H1 (cell line): ENCODE measurements around the gene ETS1. TPM values are rescaled to one million over a fixed set of nuclear protein-coding genes. Genes with fewer than 3 reads are reported as not detected.
A peak's percentile ranks its signal among the peaks of the same experiment; 100 is the strongest.

ENCODE experiments used
- CTCF ChIA-PET: fragments of 300-600 bp; sonication (Branson Sonifier 250); formaldehyde crosslinking; loops from one replicate; lab custom pipeline; 2021; ENCODE audit not compliant: partially characterized antibody; lab: Charles Lee
- POLR2A ChIA-PET: fragments of 300-600 bp; sonication (Branson Sonifier 250); formaldehyde crosslinking; loops from one replicate; lab custom pipeline; 2021; ENCODE audit warnings: inconsistent platforms; ENCODE audit not compliant: partially characterized antibody; lab: Charles Lee
- DNase-seq, 2 experiments: peaks; one replicate each; pipeline versions ENCODE4 v3.0.0 to v3.0.0-alpha.2; 2010 to 2022; ENCODE audit warnings: low spot score in 2 of 2, low read depth in 1 of 2, mixed read lengths in 1 of 2
- FAIRE-seq: peaks from 2 replicates; lab custom pipeline; 2011; peaks lifted over from hg19 to GRCh38; lab: Jason Lieb, UNC
- H2AFZ ChIP-seq: 2 replicates; pipeline ENCODE4 v1.8.1; 2012; ENCODE audit warnings: low read length, inconsistent platforms
- H2AK5ac ChIP-seq: 2 replicates; pipeline ENCODE4 v1.6.1; 2013; ENCODE audit warnings: low read depth, low read length
- H2BK120ac ChIP-seq: replicated peaks from 2 replicates; pipeline ENCODE3; 2013; ENCODE audit warnings: low read depth, low read length, inconsistent platforms
- H2BK12ac ChIP-seq: 2 replicates; pipeline ENCODE4 v1.6.1; 2013; ENCODE audit warnings: low read depth, low read length
- H2BK15ac ChIP-seq: 2 replicates; pipeline ENCODE4 v1.6.1; 2013; ENCODE audit warnings: low read length
- H2BK20ac ChIP-seq: 2 replicates; pipeline ENCODE4 v1.6.1; 2013; ENCODE audit warnings: low read length
- H2BK5ac ChIP-seq: 2 replicates; pipeline ENCODE4 v1.6.1; 2013; ENCODE audit warnings: low read depth, low read length
- H3K14ac ChIP-seq: 2 replicates; pipeline ENCODE4 v1.6.1; 2013; ENCODE audit warnings: inconsistent platforms; ENCODE audit not compliant: insufficient read length
- H3K18ac ChIP-seq: 2 replicates; pipeline ENCODE4 v1.6.1; 2013; ENCODE audit warnings: low read length; ENCODE audit errors: extremely low read depth
- H3K23ac ChIP-seq: 2 replicates; pipeline ENCODE4 v1.6.1; 2013; ENCODE audit warnings: inconsistent platforms; ENCODE audit not compliant: insufficient read length
- H3K23me2 ChIP-seq: 2 replicates; pipeline ENCODE4 v1.6.1; 2013; ENCODE audit warnings: low read depth, low read length
- H3K27ac ChIP-seq: 2 replicates; pipeline ENCODE4 v1.6.1; 2011; ENCODE audit warnings: low read depth, low read length, inconsistent platforms
- H3K27me3 ChIP-seq, 4 experiments: replicated peaks in 1 of 4; 1 replicate in 1 of 4; 2 replicates in 3 of 4; pipeline versions ENCODE4 v1.6.1 to v1.8.1; 2011 to 2013; ENCODE audit warnings: low read length in 3 of 4, mild to moderate bottlenecking in 3 of 4, inconsistent platforms in 2 of 4, mixed read lengths in 2 of 4, moderate library complexity in 1 of 4; ENCODE audit not compliant: control insufficient read depth in 3 of 4, insufficient read depth in 3 of 4; ENCODE audit errors: extremely low read depth in 1 of 4
- H3K36me3 ChIP-seq, 4 experiments: 2 replicates each; pipeline versions ENCODE4 v1.6.1 to v1.8.1; 2011 to 2013; ENCODE audit warnings: mild to moderate bottlenecking in 4 of 4, low read length in 3 of 4, moderate library complexity in 2 of 4, control low read depth in 1 of 4, inconsistent platforms in 1 of 4; ENCODE audit not compliant: insufficient read depth in 4 of 4, control insufficient read depth in 2 of 4
- H3K4ac ChIP-seq: replicated peaks from 2 replicates; pipeline ENCODE3; 2013; ENCODE audit warnings: low read length, low read depth, mixed read lengths, inconsistent platforms; ENCODE audit not compliant: insufficient read length
- H3K4me1 ChIP-seq, 4 experiments: replicated peaks in 1 of 4; 1 replicate in 1 of 4; 2 replicates in 3 of 4; pipeline versions ENCODE4 v1.6.1 to v1.8.1; 2011 to 2013; ENCODE audit warnings: low read length in 3 of 4, inconsistent platforms in 2 of 4, mixed read lengths in 1 of 4; ENCODE audit not compliant: insufficient read depth in 4 of 4, control insufficient read depth in 3 of 4
- H3K4me2 ChIP-seq, 2 experiments: 2 replicates each; pipeline versions ENCODE4 v1.6.1 to v1.8.1; 2011 to 2013; ENCODE audit warnings: low read depth in 2 of 2, low read length in 2 of 2, control low read depth in 1 of 2, inconsistent platforms in 1 of 2, mild to moderate bottlenecking in 1 of 2; ENCODE audit not compliant: insufficient read depth in 1 of 2
- H3K4me3 ChIP-seq, 4 experiments: fragments of 200-600, 300-600 bp in 1 of 4; sonication (generic), shearing (Covaris generic), sonication (Bioruptor Twin) in 1 of 4; 2 replicates each; pipeline versions ENCODE4 v1.5.1 to v1.8.1; 2011 to 2016; ENCODE audit warnings: low read length in 4 of 4, low read depth in 3 of 4, control low read depth in 2 of 4, inconsistent platforms in 2 of 4, mild to moderate bottlenecking in 2 of 4, mixed read lengths in 1 of 4, moderate library complexity in 1 of 4; ENCODE audit not compliant: insufficient read depth in 2 of 4; ENCODE audit errors: extremely low read depth in 1 of 4
- H3K56ac ChIP-seq: replicated peaks from 2 replicates; pipeline ENCODE3; 2013; ENCODE audit warnings: low read depth, mild to moderate bottlenecking, mixed read lengths, low read length, inconsistent platforms; ENCODE audit not compliant: insufficient read length
- H3K79me1 ChIP-seq: 2 replicates; pipeline ENCODE4 v1.6.1; 2013; ENCODE audit warnings: low read depth, low read length, control low read depth
- H3K79me2 ChIP-seq, 2 experiments: 2 replicates each; pipeline versions ENCODE4 v1.6.1 to v1.8.1; 2012 to 2013; ENCODE audit warnings: low read length in 2 of 2, mild to moderate bottlenecking in 2 of 2, inconsistent platforms in 1 of 2; ENCODE audit not compliant: insufficient read depth in 2 of 2, control insufficient read depth in 1 of 2
- H3K9ac ChIP-seq, 4 experiments: replicated peaks in 1 of 4; 1 replicate in 1 of 4; 2 replicates in 3 of 4; pipeline versions ENCODE4 v1.6.1 to v1.8.1; 2011 to 2013; ENCODE audit warnings: low read depth in 3 of 4, low read length in 3 of 4, control low read depth in 2 of 4, mild to moderate bottlenecking in 2 of 4, moderate library complexity in 2 of 4, inconsistent platforms in 1 of 4; ENCODE audit errors: extremely low read depth in 1 of 4
- H3K9me3 ChIP-seq, 2 experiments: 2 replicates each; pipeline versions ENCODE4 v1.6.1 to v1.8.1; 2012 to 2013; ENCODE audit warnings: mild to moderate bottlenecking in 2 of 2, moderate library complexity in 2 of 2, control low read depth in 1 of 2, inconsistent platforms in 1 of 2, low read depth in 1 of 2, low read length in 1 of 2, mixed read lengths in 1 of 2; ENCODE audit not compliant: insufficient read depth in 2 of 2
- H4K20me1 ChIP-seq, 2 experiments: replicated peaks in 1 of 2; 2 replicates each; pipeline versions ENCODE3 to v1.8.1; 2011 to 2013; ENCODE audit warnings: inconsistent platforms in 2 of 2, low read length in 2 of 2, mild to moderate bottlenecking in 1 of 2; ENCODE audit not compliant: insufficient read depth in 2 of 2, control insufficient read depth in 1 of 2
- H4K5ac ChIP-seq: 2 replicates; pipeline ENCODE4 v1.6.1; 2013; ENCODE audit warnings: low read length, low read depth, mixed read lengths, inconsistent platforms; ENCODE audit not compliant: insufficient read length
- H4K8ac ChIP-seq: 2 replicates; pipeline ENCODE4 v1.8.0; 2013; ENCODE audit warnings: mild to moderate bottlenecking, moderate library complexity, low read length, inconsistent platforms; ENCODE audit not compliant: insufficient read depth; ENCODE audit errors: extremely low read depth
- H4K91ac ChIP-seq: replicated peaks from 2 replicates; pipeline ENCODE3; 2013; ENCODE audit warnings: low read length, mixed read lengths, inconsistent platforms; ENCODE audit not compliant: insufficient read length
- ASH2L ChIP-seq: fragments of 200-600, 300-600 bp; sonication (generic); IDR thresholded peaks from one replicate; pipeline ENCODE4 v1.7.1; 2017; ENCODE audit warnings: low read length
- CEBPB ChIP-seq: IDR thresholded peaks from 2 replicates; pipeline ENCODE4 v1.6.1; 2012; ENCODE audit warnings: low read depth, low read length
- CTBP2 ChIP-seq: IDR thresholded peaks from 2 replicates; pipeline ENCODE4 v1.7.0; 2011; ENCODE audit warnings: borderline replicate concordance, mild to moderate bottlenecking, moderate library complexity, mixed read lengths, low read length; ENCODE audit not compliant: insufficient read depth, insufficient read length
- EP300 ChIP-seq, 2 experiments: IDR thresholded peaks; 1 replicate in 1 of 2; 2 replicates in 1 of 2; pipeline ENCODE4 v1.6.1; 2011 to 2012; ENCODE audit warnings: low read depth in 2 of 2, low read length in 2 of 2, mild to moderate bottlenecking in 2 of 2, borderline replicate concordance in 1 of 2, inconsistent platforms in 1 of 2, moderate library complexity in 1 of 2
- HDAC2 ChIP-seq, 2 experiments: fragments of 300-600 bp in 1 of 2; sonication (generic) in 1 of 2; IDR thresholded peaks; 2 replicates each; pipeline ENCODE4 v1.6.1; 2011 to 2012; ENCODE audit warnings: low read depth in 2 of 2, low read length in 2 of 2, mild to moderate bottlenecking in 2 of 2, moderate library complexity in 2 of 2, borderline replicate concordance in 1 of 2, inconsistent platforms in 1 of 2
- PHF8 ChIP-seq: fragments of 200-600 bp; sonication (generic); conservative IDR thresholded peaks from 2 replicates; pipeline ENCODE4 v1.7.1; 2012; ENCODE audit warnings: low read depth, mild to moderate bottlenecking, inconsistent platforms, low read length, moderate library complexity
- RXRA ChIP-seq: IDR thresholded peaks from 2 replicates; pipeline ENCODE4 v1.6.1; 2011; ENCODE audit warnings: low read depth, mild to moderate bottlenecking, low read length, moderate library complexity; ENCODE audit not compliant: insufficient read depth
- SIN3A ChIP-seq, 2 experiments: IDR thresholded peaks in 1 of 2; conservative IDR thresholded peaks in 1 of 2; 2 replicates each; pipeline ENCODE4 v1.6.1; 2011 to 2012; ENCODE audit warnings: low read length in 2 of 2, improper control_type of control experiment in 1 of 2, low read depth in 1 of 2, mild to moderate bottlenecking in 1 of 2
- SP1 ChIP-seq: IDR thresholded peaks from 2 replicates; pipeline ENCODE4 v1.6.1; 2011; ENCODE audit warnings: low read depth, low read length
- SP2 ChIP-seq: IDR thresholded peaks from 2 replicates; pipeline ENCODE4 v1.6.1; 2012; ENCODE audit warnings: mild to moderate bottlenecking, low read length, inconsistent platforms
- TCF12 ChIP-seq: IDR thresholded peaks from 2 replicates; pipeline ENCODE4 v1.6.1; 2011; ENCODE audit warnings: low read depth, mild to moderate bottlenecking, low read length
- WGBS, 2 experiments: shearing (Covaris generic) in 1 of 2; methylation state at CpG; one replicate each; pipeline versions ENCODE4 v1.1.6 to v1.1.7; 2013 to 2015; ENCODE audit warnings: low lambda C conversion rate in 2 of 2, mixed read lengths in 2 of 2, inconsistent platforms in 1 of 2, low coverage in 1 of 2, missing lambda C conversion rate in 1 of 2; ENCODE audit not compliant: insufficient replicate concordance in 2 of 2, insufficient coverage in 1 of 2, insufficient read length in 1 of 2; ENCODE audit errors: extremely low coverage in 1 of 2, missing lambda C conversion rate in 1 of 2; 5-methylcytosine and 5-hydroxymethylcytosine counted together
- polyA plus RNA-seq, 7 experiments: library from polyadenylated mRNA; depleted of rRNA in 3 of 7; stranded (reverse) in 5 of 7; unstranded in 2 of 7; fragments of >200 nt in 5 of 7; fragments of 200-250 nt in 2 of 7; gene quantifications; 1 replicate in 5 of 7; 2 replicates in 1 of 7; 4 replicates in 1 of 7; pipeline versions ENCODE4 v1.2.1 to v1.2.3, GENCODE V29; 2011 to 2013; ENCODE audit warnings: missing spikeins in 2 of 7, mixed read lengths in 2 of 7
- total RNA-seq: library from RNA; stranded (reverse); fragmentation: NEBNext Ultra II Directional; extraction: Animal tissue kit (Norgen Biotek cat#: 25700); gene quantifications from 2 replicates; pipeline ENCODE4 v1.2.1, GENCODE V29; 2021

ETS1 gene
- total and polyA plus RNA-seq, 2 of the 8 experiments (the other 6 are each of a cell fraction or from before 2014, with no cell fraction given), result 10.0 to 35.3 TPM

GRCh38 chr11:128520888-128521681 lies 66.3 kb downstream of the ETS1 start:
- no peak overlapping the region for H3K9ac ChIP-seq
- POLR2A ChIA-PET, result no interaction called here
- TF ChIP-seq PHF8 (no peak), RXRA (no peak), SIN3A (conservative IDR thresholded peaks at IDR 0.05 in 1 of 2, IDR thresholded peaks at IDR 0.05 in 1 of 2; ENCODE audit: low read depth in 1 of 2, low read length in 2 of 2) (no peak), SP2 (no peak), CEBPB (no peak), CTBP2 (no peak), EP300 (IDR thresholded peaks at IDR 0.05; ENCODE audit: borderline replicate concordance in 1 of 2, low read depth in 2 of 2, low read length in 2 of 2) (no peak), HDAC2 (IDR thresholded peaks at IDR 0.05; ENCODE audit: borderline replicate concordance in 1 of 2, low read depth in 2 of 2, low read length in 2 of 2) (no peak), SP1 (no peak), ASH2L (no peak), TCF12 (no peak)

More at GRCh38 chr11:128520888-128521681, 66.3 kb downstream of the ETS1 start:
- no peak for DNase-seq
- H3K4me3 ChIP-seq, result peak overlapping the region; percentile 69 to 84 (median 72)
- H4K20me1 ChIP-seq, result peaks cover 0 to 1% of the 10 kb centered on the region in 2 experiments
- no peak overlapping the region for H3K14ac ChIP-seq
- no peak overlapping the region for H3K23ac ChIP-seq
- H2BK5ac ChIP-seq, result no peak overlapping the region
- H3K4me2 ChIP-seq, result peak overlapping the region; percentile 73 to 90
- 0 out of 2 replicates have a peak overlapping the region, but pooled peaks have one; percentile 3 for H3K18ac ChIP-seq
- no peaks in the 10 kb centered on the region for H3K9me3 ChIP-seq
- H3K36me3 ChIP-seq, result no peaks in the 10 kb centered on the region
- peaks cover 0 to 7% of the 10 kb centered on the region in 2 experiments; a peak in 1 of 4 replicates for H3K79me2 ChIP-seq
- H3K27me3 ChIP-seq, result peaks cover 0 to 28% (median 13%) of the 10 kb centered on the region in 4 experiments; a peak in 6 of 7 replicates
- peaks cover 0 to 4% (median 1%) of the 10 kb centered on the region in 4 experiments; a peak in 4 of 7 replicates for H3K4me1 ChIP-seq
- H3K23me2 ChIP-seq, result peaks cover 5% of the 10 kb centered on the region; the same call in 1 of the 2 replicates
- H3K56ac ChIP-seq, result no peak overlapping the region
- H4K8ac ChIP-seq, result no peak overlapping the region
- CTCF ChIA-PET, result interaction anchor here (0.6 to 1.4 kb wide), 5 partner anchors 16 to 364 kb away, joined by 3 read pairs; no protein-coding TSS in a partner anchor
- H3K27ac ChIP-seq, result no peak overlapping the region
- no peak overlapping the region for H2BK120ac ChIP-seq
- no peak overlapping the region for H2BK12ac ChIP-seq
- H3K4ac ChIP-seq, result no peak overlapping the region
- H3K79me1 ChIP-seq, result no peaks in the 10 kb centered on the region
- no peak overlapping the region for H2BK15ac ChIP-seq
- WGBS, 2 experiments, result 48% methylated on average over 12 of the region's 12 CpGs; no CpG with 5 or more reads in 1 of the 2 experiments
- H2AK5ac ChIP-seq, result no peak overlapping the region
- no peak overlapping the region for H4K91ac ChIP-seq
- FAIRE-seq, result no peak
- H4K5ac ChIP-seq, result no peak overlapping the region
- 0 out of 2 replicates have a peak overlapping the region, but pooled peaks have one; percentile 11 for H2AFZ ChIP-seq
- no peak overlapping the region for H2BK20ac ChIP-seq
